MM.1S (cell line): Measurements from ENCODE around the gene TRAK2.

ENCODE experiments used
- EZH2 ChIP-seq: fragments of 300-600 bp; sonication (generic); optimal IDR thresholded peaks from 2 replicates; pipeline ENCODE3; 2017; ENCODE audit warnings: low read depth, mild to moderate bottlenecking, antibody characterized with exemption, low read length, mixed read lengths
- TF ChIP-seq, protein P1 (sequence below): fragments of 300-600 bp; sonication (generic); IDR thresholded peaks from 2 replicates; pipeline ENCODE4 v1.5.1; 2016; ENCODE audit warnings: antibody characterized with exemption, low read length, mixed read lengths

DNA sequence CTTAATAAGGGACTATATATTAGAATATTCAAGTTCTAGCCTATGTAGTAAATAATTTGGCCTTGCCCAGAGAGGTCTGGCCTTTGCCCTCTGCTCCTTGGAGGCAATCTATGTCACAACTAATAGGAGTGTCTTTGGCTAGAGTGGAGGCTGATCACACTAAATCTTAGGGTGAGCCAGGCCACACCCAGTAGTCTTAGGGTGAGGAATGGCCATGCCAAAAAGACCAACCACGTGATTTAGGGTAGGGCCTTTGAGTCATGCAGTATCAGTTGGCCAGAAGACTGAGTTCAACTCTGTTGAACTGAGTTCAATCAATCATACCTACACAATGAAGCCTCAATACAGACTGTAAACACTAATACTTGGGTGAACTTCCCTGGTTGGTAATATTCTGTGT lies 68.1 kb downstream of the TRAK2 start:
- no peak for TF ChIP-seq EZH2
- TF ChIP-seq, protein P1, sequence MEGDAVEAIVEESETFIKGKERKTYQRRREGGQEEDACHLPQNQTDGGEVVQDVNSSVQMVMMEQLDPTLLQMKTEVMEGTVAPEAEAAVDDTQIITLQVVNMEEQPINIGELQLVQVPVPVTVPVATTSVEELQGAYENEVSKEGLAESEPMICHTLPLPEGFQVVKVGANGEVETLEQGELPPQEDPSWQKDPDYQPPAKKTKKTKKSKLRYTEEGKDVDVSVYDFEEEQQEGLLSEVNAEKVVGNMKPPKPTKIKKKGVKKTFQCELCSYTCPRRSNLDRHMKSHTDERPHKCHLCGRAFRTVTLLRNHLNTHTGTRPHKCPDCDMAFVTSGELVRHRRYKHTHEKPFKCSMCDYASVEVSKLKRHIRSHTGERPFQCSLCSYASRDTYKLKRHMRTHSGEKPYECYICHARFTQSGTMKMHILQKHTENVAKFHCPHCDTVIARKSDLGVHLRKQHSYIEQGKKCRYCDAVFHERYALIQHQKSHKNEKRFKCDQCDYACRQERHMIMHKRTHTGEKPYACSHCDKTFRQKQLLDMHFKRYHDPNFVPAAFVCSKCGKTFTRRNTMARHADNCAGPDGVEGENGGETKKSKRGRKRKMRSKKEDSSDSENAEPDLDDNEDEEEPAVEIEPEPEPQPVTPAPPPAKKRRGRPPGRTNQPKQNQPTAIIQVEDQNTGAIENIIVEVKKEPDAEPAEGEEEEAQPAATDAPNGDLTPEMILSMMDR: no peak
